Astrocyte of the cerebellum (primary cell): ENCODE measurements around the gene EXOSC5.
"Not testable (repeated sequence)": the region's sequence is repeated elsewhere in the genome, so short reads cannot be mapped to it uniquely, and the experiment has no call there.

Experiments used
- DNase-seq: peaks from one replicate; pipeline ENCODE4 v3.0.0-alpha.2; 2011; ENCODE audit warnings: low read depth
- H3K4me3 ChIP-seq: 2 replicates; pipeline ENCODE4 v1.5.1; 2011; ENCODE audit warnings: mild to moderate bottlenecking, low read depth, low read length, moderate library complexity
- CTCF ChIP-seq: IDR thresholded peaks from 2 replicates; pipeline ENCODE4 v1.5.1; 2012; ENCODE audit warnings: low read length, low read depth, moderate library complexity, mild to moderate bottlenecking; ENCODE audit errors: missing control alignments
- in situ Hi-C: cut with HindIII; loops from 2 replicates; pipeline ENCODE4 v1.10.0; 2017; ENCODE audit warnings: low sequenced_read_pairs

The EXOSC5 gene

GRCh38 chr19:41412953-41413352, 15.8 kb upstream of the EXOSC5 start:
- no peak for DNase-seq
- H3K4me3 ChIP-seq = no peak overlapping the region
- in situ Hi-C loops = no loop called here
- TF ChIP-seq CTCF = no peak

- in situ Hi-C loops = no loop called here
- TF ChIP-seq CTCF = no peak
- no peak for DNase-seq
- no peak overlapping the region for H3K4me3 ChIP-seq
Measured at GRCh38 chr19:41411968-41412265, 14.8 kb upstream of the EXOSC5 start.

- in situ Hi-C loops = no loop called here
- no peak for TF ChIP-seq CTCF
- H3K4me3 ChIP-seq = no peak overlapping the region
- no peak for DNase-seq
Measured at GRCh38 chr19:41411100-41411967, 14.2 kb upstream of the EXOSC5 start.

- no peak for DNase-seq
- no peak overlapping the region for H3K4me3 ChIP-seq
- in situ Hi-C loops = no loop called here
- TF ChIP-seq CTCF = no peak
Measured at GRCh38 chr19:41410336-41411054, 13.3 kb upstream of the EXOSC5 start.

- TF ChIP-seq CTCF = no peak
- H3K4me3 ChIP-seq = no peak overlapping the region
- DNase-seq = no peak
- in situ Hi-C loops = no loop called here
Measured at GRCh38 chr19:41409288-41409687, 12.1 kb upstream of the EXOSC5 start.

GRCh38 chr19:41408846-41409245, 11.7 kb upstream of the EXOSC5 start:
- DNase-seq, in situ Hi-C loops, H3K4me3 ChIP-seq: not testable (repeated sequence)

- no peak for TF ChIP-seq CTCF
- in situ Hi-C loops = no loop called here
- DNase-seq = no peak
- H3K4me3 ChIP-seq = no peak overlapping the region
Measured at GRCh38 chr19:41408256-41408655, 11.1 kb upstream of the EXOSC5 start.
